Superior temporal gyrus (tissue), 1 donor: ENCODE data around the gene MAP7.
"Not testable (repeated sequence)": the region's sequence is repeated elsewhere in the genome, so short reads cannot be mapped to it uniquely, and the experiment has no call there.

Experiments used
- DNase-seq: peaks from one replicate; pipeline ENCODE4 v3.0.0-alpha.2; 2016; ENCODE audit errors: extremely low spot score

The MAP7 gene

DNA sequence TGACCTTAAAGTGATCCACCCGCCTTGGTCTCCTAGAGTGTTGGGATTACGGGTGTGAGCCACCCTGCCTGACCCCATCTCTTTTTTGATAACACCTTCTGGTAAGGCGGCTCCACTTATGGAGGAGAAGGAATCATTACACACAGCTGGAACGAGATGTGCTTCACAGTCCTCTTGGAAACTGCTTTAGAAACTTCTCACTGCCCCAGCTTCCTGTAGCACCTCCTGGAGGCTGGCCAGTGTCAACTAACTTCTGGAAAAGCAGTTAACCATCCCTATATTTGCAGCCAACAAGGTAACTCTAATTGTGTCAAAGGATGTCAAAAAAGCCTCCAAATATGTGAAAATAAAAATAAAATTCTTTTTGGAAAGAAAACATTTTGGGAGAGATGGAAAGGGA lies 211.7 kb downstream of the MAP7 start:
- DNase-seq: no peak

DNA sequence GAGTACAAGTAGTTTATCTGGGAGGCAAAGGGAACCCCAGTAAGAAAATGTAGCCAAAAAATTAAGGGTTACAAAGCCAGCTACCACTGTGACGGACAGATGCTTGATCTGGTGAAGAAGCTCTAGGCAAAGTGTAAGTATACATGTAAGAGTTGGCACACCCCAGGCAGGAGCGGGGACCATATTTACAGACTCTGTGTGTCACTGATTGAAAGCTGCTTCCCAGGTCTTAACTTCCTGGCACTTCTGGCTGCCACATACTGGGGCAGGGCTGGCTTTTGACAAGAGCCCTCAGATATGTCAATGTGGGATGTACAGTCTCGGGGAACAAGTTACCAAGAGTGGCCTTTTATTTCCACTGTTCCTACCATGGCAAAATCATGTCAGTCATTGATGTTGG lies 212.6 kb downstream of the MAP7 start:
- DNase-seq: no peak

DNA sequence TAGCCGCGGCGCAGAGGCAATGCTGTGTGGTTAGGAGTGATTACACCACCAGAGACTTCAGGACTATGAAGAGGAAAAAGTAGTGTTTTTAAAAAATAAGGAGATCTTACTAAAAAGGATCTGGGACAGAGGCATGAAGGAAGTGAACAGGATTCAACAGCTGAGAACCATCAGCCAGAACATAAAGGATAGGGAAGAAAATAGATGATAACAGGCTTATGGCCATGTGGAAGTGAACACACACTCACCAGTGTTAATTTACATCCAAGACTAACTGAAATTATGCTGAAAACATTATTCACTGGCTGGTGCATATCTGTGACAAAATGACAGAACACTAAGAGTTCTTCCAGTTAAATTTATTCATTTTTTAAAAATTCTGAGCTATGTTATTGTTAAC lies 213.1 kb downstream of the MAP7 start:
- DNase-seq: no peak

- DNase-seq: no peak
These were observed 214.4 kb downstream of the MAP7 start for GRCh38 chr6:136335736-136336363.

DNA sequence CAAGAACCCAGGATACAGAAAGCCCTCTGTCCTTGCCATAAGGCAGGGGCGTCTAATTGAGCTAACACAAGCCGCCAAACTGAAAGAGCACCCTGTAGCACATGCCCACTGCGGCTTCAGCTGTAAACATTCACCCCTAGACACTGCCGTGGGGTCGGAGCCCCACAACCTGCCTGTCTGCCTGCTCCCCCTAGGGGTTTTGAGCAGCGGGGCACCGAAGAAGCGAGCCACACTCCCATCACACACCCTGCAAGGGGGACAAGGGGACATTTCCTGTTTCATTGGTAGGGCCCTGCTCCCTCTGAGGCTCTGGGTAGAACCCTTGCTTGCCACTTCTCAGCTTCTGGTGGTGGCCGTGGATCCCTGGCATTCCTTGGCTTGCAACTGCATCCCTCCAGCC lies 215.4 kb downstream of the MAP7 start:
- no peak for DNase-seq

GRCh38 chr6:136334465-136334846 lies 215.8 kb downstream of the MAP7 start:
- DNase-seq: no peak

GRCh38 chr6:136333824-136334464 lies 216.3 kb downstream of the MAP7 start:
- DNase-seq: no peak

GRCh38 chr6:136331461-136331860 lies 218.8 kb downstream of the MAP7 start:
- no peak for DNase-seq

DNA sequence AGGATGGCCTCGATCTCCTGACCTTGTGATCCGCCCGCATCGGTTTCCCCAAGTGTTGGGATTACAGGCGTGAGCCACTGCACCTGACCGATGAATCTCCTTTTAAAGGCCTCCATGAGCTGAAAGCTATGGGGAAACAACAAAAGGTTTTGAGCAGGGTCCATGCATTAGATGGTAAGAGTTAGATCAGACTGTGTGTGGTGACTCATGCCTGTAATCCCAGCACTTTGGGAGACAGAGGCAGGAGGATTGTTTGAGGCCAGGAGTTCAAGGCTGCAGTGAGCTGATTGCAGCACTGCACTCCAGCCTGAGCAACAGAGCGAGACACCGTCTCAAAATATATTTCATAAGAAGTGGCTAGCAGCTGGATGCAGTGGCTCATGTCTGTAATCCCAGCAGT lies 219.6 kb downstream of the MAP7 start:
- no peak for DNase-seq

GRCh38 chr6:136326038-136326553 lies 224.1 kb downstream of the MAP7 start:
- DNase-seq: no peak

DNA sequence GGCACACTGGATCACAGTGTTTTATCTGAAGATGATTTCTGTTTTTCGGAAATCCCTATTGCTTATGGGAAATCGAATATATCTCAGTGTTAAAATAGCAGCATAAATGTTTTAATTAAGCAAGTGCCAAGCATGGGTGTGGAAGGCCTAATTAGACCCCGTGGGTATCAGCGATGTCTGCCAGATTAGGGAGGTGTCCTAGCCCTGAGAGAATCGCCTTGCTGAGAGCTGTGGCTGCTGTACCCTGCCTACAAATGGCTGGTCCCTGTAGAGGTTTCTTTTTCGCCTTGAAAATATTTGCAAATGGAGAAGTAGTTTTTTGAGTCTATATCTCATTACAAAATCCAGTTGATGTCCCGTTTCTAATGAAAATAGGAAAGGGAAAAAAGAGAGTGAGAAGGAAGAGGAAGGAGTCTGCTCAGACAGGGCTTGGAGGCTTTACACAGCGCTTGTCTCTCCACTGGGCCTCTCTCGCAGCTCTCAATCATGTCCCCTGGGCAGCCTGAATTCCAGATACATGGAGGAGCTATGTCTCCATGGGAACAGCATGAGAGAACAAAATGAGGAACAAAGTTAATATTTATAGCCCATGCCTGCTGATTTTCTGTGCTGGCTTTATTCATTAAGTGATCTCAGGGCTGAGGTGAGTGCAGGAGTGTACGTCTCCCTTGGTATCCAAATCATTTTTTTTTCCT lies 225.4 kb downstream of the MAP7 start:
- no peak for DNase-seq

DNA sequence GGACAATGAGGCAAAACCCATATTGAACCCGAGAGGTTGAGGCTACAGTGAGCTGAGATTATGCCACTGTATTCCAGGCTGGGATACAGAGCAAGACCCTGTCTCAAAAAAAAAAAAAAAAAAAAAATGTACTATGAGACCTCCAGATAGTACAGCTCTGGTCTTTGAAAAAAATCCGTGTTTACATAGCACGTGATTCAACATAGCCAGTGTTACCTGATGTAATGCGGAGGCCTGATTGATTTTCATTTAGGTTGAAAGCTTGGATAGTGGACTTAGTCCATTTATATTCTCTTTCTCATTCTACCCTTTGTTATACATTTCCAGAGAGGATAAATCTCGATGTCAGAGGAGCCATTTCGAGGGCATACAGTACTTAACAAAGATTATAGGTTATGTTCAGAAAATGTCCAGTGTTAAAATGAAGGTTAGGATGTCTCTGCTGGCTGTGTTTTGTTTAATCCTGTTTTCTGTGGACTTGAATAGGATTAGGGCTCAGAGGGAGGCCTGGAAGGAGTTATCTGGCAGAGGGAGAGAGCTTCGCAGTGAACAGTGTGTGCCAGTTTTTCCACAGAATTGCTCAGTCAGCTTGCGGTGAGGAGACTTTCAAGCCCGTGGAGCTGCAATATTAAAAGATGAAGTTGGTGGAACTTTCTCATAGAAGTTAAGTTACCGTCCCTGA lies 226.7 kb downstream of the MAP7 start:
- no peak for DNase-seq

DNA sequence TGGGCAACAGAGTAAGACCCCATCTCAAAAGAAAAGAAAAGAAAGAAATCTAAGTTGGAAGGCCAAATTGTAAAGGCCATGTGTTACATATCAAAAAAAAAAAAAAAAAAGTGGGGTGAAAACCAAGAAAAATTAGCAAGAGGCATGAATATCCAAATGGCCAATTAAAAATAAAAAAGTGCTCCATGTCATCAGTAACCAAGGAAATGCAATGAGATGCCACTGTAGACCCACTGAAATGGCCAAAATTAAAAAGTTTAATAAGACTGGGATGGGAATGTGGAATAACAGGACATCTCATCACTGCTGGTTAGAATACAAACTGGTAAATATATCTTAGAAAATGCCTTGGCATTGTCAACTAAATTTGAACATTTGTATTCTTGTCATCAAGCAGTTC lies 230.5 kb downstream of the MAP7 start:
- DNase-seq: no peak

GRCh38 chr6:136318676-136319075 lies 231.5 kb downstream of the MAP7 start:
- no peak for DNase-seq

GRCh38 chr6:136317971-136318370 lies 232.3 kb downstream of the MAP7 start:
- DNase-seq: no peak

DNA sequence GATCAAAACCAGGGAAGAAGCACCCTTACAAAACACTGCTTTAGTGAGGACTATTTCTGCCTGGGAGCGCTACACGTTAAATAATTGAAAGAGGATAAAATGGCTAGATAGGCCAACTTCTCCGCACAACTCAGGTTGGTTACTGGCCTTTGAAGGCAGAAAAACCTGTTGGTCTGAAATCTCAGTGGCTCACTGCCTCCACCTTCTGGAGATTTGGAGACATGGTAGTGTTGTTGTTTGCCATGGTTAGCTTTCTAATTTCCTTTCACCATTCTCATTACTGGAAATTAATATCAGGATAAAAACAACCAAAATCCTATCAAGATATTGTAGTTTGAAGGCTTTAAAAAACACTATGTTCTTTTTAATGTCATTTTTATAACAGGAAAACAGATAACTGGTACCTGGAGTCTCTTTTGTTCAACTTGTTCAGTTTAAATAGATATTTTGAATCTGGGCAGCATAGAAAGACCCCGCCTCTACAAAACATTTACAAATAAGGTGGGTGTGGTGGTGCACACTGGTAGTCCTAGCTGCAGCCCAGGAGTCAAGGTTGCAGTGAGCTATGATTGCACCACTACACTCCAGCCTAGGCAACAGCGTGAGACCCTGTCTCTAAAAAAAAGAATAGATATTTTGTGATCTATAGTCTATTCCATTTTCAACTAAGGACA lies 233.1 kb downstream of the MAP7 start:
- DNase-seq: peak; percentile 92

DNA sequence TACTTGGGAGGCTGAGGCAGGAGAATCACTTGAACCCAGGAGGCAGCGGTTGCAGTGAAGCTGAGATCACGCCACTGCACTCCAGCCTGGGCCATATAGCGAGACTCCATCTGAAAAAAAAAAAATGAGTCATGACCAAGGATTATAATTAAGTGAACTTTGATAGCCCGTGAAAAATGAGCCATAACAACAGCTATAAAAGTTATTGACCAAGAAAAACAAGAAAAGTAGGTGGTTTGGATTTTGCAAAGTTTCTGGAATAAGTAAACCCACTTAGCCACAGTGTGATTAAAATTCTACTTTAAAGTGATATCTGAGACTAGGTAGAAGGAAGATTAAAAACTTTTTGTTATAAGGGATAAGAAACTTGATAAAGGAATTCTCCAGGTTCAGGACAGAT lies 234.6 kb downstream of the MAP7 start:
- DNase-seq: no peak

DNA sequence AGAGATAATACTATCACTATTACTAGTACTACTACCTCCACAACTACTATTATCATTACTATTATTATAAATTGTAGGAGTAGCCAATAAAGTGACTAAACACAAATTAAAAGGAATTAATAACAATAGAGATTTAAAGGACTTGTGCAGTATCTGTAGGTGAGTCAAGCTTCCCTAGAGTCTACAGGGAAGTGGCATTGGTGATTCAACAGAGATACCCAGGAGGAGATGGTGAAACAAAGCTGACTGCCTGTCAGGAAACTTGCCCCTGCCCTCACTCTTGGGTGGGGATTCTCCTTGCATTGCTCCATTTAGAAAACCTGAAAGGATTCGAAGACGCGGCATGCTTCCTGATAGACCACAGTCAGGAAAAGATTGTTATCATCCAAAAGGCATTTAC lies 237.2 kb downstream of the MAP7 start:
- no peak for DNase-seq

GRCh38 chr6:136309729-136310311 lies 240.4 kb downstream of the MAP7 start:
- no peak for DNase-seq

GRCh38 chr6:136309171-136309570 lies 241.1 kb downstream of the MAP7 start:
- DNase-seq: no peak

- DNase-seq: not testable (repeated sequence)
These were observed 241.8 kb downstream of the MAP7 start for GRCh38 chr6:136308469-136308868.

- no peak for DNase-seq
These were observed 242.9 kb downstream of the MAP7 start for GRCh38 chr6:136307351-136307750.
